H9 (cell line): Measurements from ENCODE around the gene RABGAP1L. TPM values are rescaled to one million over a fixed set of nuclear protein-coding genes. Genes with fewer than 3 reads are reported as not detected.

Experiments
- DNase-seq: peaks from one replicate; pipeline ENCODE4 v3.0.0-alpha.2; 2017
- H2AFZ ChIP-seq: one replicate; pipeline ENCODE4 v1.6.1; 2013; ENCODE audit warnings: mild to moderate bottlenecking, low read length, control low read depth, moderate library complexity
- H2AK5ac ChIP-seq: 2 replicates; pipeline ENCODE4 v1.6.1; 2013; ENCODE audit warnings: low read length, control low read depth, mixed read lengths; ENCODE audit not compliant: insufficient read length
- H2BK120ac ChIP-seq: one replicate; pipeline ENCODE4 v1.6.1; 2013; ENCODE audit warnings: low read depth, mild to moderate bottlenecking, low read length, control low read depth, inconsistent platforms; ENCODE audit not compliant: poor library complexity, severe bottlenecking
- H2BK12ac ChIP-seq: 2 replicates; pipeline ENCODE4 v1.6.1; 2013; ENCODE audit warnings: low read length, control low read depth, mixed read lengths, low read depth; ENCODE audit not compliant: insufficient read length
- H2BK15ac ChIP-seq: 2 replicates; pipeline ENCODE4 v1.6.1; 2013; ENCODE audit warnings: low read depth, low read length, control low read depth
- H2BK20ac ChIP-seq: one replicate; pipeline ENCODE4 v1.6.1; 2013; ENCODE audit warnings: low read depth, mild to moderate bottlenecking, low read length, control low read depth, inconsistent platforms; ENCODE audit not compliant: poor library complexity, severe bottlenecking
- H2BK5ac ChIP-seq: 2 replicates; pipeline ENCODE4 v1.6.1; 2013; ENCODE audit warnings: low read length, control low read depth, mixed read lengths; ENCODE audit not compliant: insufficient read length
- H3K14ac ChIP-seq: 2 replicates; pipeline ENCODE4 v1.6.1; 2013; ENCODE audit warnings: low read length, control low read depth; ENCODE audit not compliant: insufficient read depth
- H3K18ac ChIP-seq: 2 replicates; pipeline ENCODE4 v1.6.1; 2013; ENCODE audit warnings: low read depth, mild to moderate bottlenecking, mixed read lengths, low read length, control low read depth; ENCODE audit not compliant: insufficient read length
- H3K23ac ChIP-seq: 2 replicates; pipeline ENCODE4 v1.6.1; 2013; ENCODE audit warnings: low read length, control low read depth, mixed read lengths, low read depth; ENCODE audit not compliant: insufficient read length
- H3K23me2 ChIP-seq: 2 replicates; pipeline ENCODE4 v1.6.1; 2013; ENCODE audit warnings: low read depth, mild to moderate bottlenecking, mixed read lengths, low read length, control low read depth; ENCODE audit not compliant: insufficient read length, poor library complexity, severe bottlenecking
- H3K27ac ChIP-seq: 2 replicates; pipeline ENCODE4 v1.5.1; 2013; ENCODE audit warnings: low read length, control low read depth, mixed read lengths, low read depth; ENCODE audit not compliant: insufficient read length
- H3K27me3 ChIP-seq: 2 replicates; pipeline ENCODE4 v1.6.1; 2013; ENCODE audit warnings: low read length, control low read depth, inconsistent platforms; ENCODE audit not compliant: insufficient read depth
- H3K4ac ChIP-seq: 2 replicates; pipeline ENCODE4 v1.6.1; 2013; ENCODE audit warnings: low read depth, mild to moderate bottlenecking, control low read depth, inconsistent platforms, low read length, moderate library complexity
- H3K4me1 ChIP-seq: 2 replicates; pipeline ENCODE4 v1.6.1; 2013; ENCODE audit warnings: low read length, control low read depth, inconsistent platforms; ENCODE audit not compliant: insufficient read depth
- H3K4me2 ChIP-seq: 2 replicates; pipeline ENCODE4 v1.6.1; 2013; ENCODE audit warnings: low read length, control low read depth, mixed read lengths; ENCODE audit not compliant: insufficient read length, insufficient read depth
- H3K56ac ChIP-seq: 2 replicates; pipeline ENCODE4 v1.6.1; 2013; ENCODE audit warnings: low read depth, mild to moderate bottlenecking, mixed read lengths, low read length, control low read depth; ENCODE audit not compliant: insufficient read length
- H3K79me1 ChIP-seq: 2 replicates; pipeline ENCODE4 v1.6.1; 2013; ENCODE audit warnings: low read depth, mild to moderate bottlenecking, moderate library complexity, low read length, control low read depth, inconsistent platforms; ENCODE audit not compliant: insufficient read depth, poor library complexity, severe bottlenecking
- H3K79me2 ChIP-seq: 2 replicates; pipeline ENCODE4 v1.6.1; 2013; ENCODE audit warnings: low read length, control low read depth, inconsistent platforms; ENCODE audit not compliant: insufficient read depth
- H3K9ac ChIP-seq: 2 replicates; pipeline ENCODE4 v1.6.1; 2013; ENCODE audit warnings: low read length, control low read depth, mixed read lengths; ENCODE audit not compliant: insufficient read length; ENCODE audit errors: extremely low read depth
- H3K9me3 ChIP-seq: one replicate; pipeline ENCODE4 v1.6.1; 2013; ENCODE audit warnings: low read depth, low read length, inconsistent platforms; ENCODE audit not compliant: control insufficient read depth
- H3T11ph ChIP-seq: one replicate; pipeline ENCODE4 v1.6.1; 2013; ENCODE audit warnings: mild to moderate bottlenecking, low read length, control low read depth, inconsistent platforms
- H4K20me1 ChIP-seq: one replicate; pipeline ENCODE4 v1.6.1; 2013; ENCODE audit not compliant: control insufficient read depth, insufficient read length, insufficient read depth
- H4K5ac ChIP-seq: 2 replicates; pipeline ENCODE4 v1.6.1; 2013; ENCODE audit warnings: low read depth, mild to moderate bottlenecking, mixed read lengths, low read length, control low read depth; ENCODE audit not compliant: insufficient read length
- H4K8ac ChIP-seq: replicated peaks from 2 replicates; pipeline ENCODE4 v1.6.1; 2013; ENCODE audit warnings: low read length, control low read depth, mixed read lengths, low read depth; ENCODE audit not compliant: insufficient read length
- H4K91ac ChIP-seq: 2 replicates; pipeline ENCODE4 v1.6.1; 2013; ENCODE audit warnings: low read depth, mild to moderate bottlenecking, moderate library complexity, mixed read lengths, low read length, control low read depth; ENCODE audit not compliant: insufficient read length
- H3K27ac Mint-ChIP-seq, 3 experiments: 2 replicates in 2 of 3; 3 replicates in 1 of 3; pipeline ENCODE4 v1.8.0; 2020 to 2021; ENCODE audit warnings: mixed read lengths in 3 of 3, mild to moderate bottlenecking in 1 of 3, moderate library complexity in 1 of 3
- H3K27me3 Mint-ChIP-seq: 2 replicates; pipeline ENCODE4 v1.8.0; 2021; ENCODE audit warnings: low read depth, mild to moderate bottlenecking, moderate library complexity, mixed read lengths
- H3K36me3 Mint-ChIP-seq, 3 experiments: 2 replicates in 2 of 3; 3 replicates in 1 of 3; pipeline ENCODE4 v1.8.0; 2020 to 2021; ENCODE audit warnings: low read depth in 3 of 3, mixed read lengths in 3 of 3; ENCODE audit not compliant: insufficient read depth in 1 of 3
- H3K4me1 Mint-ChIP-seq, 2 experiments: 2 replicates each; pipeline ENCODE4 v1.8.0; 2020; ENCODE audit warnings: mixed read lengths in 2 of 2
- H3K4me3 Mint-ChIP-seq, 2 experiments: 2 replicates in 1 of 2; 3 replicates in 1 of 2; pipeline ENCODE4 v1.8.0; 2020 to 2021; ENCODE audit warnings: mild to moderate bottlenecking in 2 of 2, mixed read lengths in 2 of 2, moderate library complexity in 1 of 2
- H3K9me3 Mint-ChIP-seq, 2 experiments: 2 replicates in 1 of 2; 3 replicates in 1 of 2; pipeline ENCODE4 v1.8.0; 2020; ENCODE audit warnings: mild to moderate bottlenecking in 2 of 2, mixed read lengths in 2 of 2, moderate library complexity in 1 of 2
- CTCF ChIP-seq: fragments of 200-600 bp; sonication (generic); conservative IDR thresholded peaks from 3 replicates; pipeline ENCODE4 v1.8.0; 2021; ENCODE audit warnings: antibody characterized with exemption, mild to moderate bottlenecking
- WGBS: extraction: QIAGEN DNeasy Blood & Tissue Kit; methylation state at CpG from one replicate; pipeline ENCODE4 v1.1.7; 2013; ENCODE audit warnings: missing lambda C conversion rate, low lambda C conversion rate, mixed read lengths; ENCODE audit not compliant: insufficient read length; ENCODE audit errors: extremely low coverage; 5-methylcytosine and 5-hydroxymethylcytosine counted together
- total RNA-seq: library from RNA; stranded (reverse); gene quantifications from 2 replicates; pipeline ENCODE4 v1.2.1, GENCODE V29; 2021

RABGAP1L gene
- total RNA-seq, 1 experiment from 2014 or later, result 147 TPM

GRCh38 chr1:174433451-174433850, 274.1 kb downstream of the RABGAP1L start:
- no peak overlapping the region for H3K14ac ChIP-seq
- H3K9me3 Mint-ChIP-seq, result peaks cover 20 to 24% of the 10 kb centered on the region in 2 experiments
- H3K27me3 ChIP-seq, result no peaks in the 10 kb centered on the region
- H4K20me1 ChIP-seq, result no peaks in the 10 kb centered on the region
- no peak overlapping the region for H4K5ac ChIP-seq
- no peak overlapping the region for H3T11ph ChIP-seq
- H2BK12ac ChIP-seq, result no peak overlapping the region
- no peak overlapping the region for H3K56ac ChIP-seq
- no peak overlapping the region for H3K4ac ChIP-seq
- no peaks in the 10 kb centered on the region for H3K79me1 ChIP-seq
- H2BK15ac ChIP-seq, result no peak overlapping the region
- H3K4me2 ChIP-seq, result no peak overlapping the region
- H3K27ac ChIP-seq, result no peak overlapping the region
- H2BK5ac ChIP-seq, result no peak overlapping the region
- no peaks in the 10 kb centered on the region for H3K9me3 ChIP-seq
- no peak for TF ChIP-seq CTCF
- H3K27me3 Mint-ChIP-seq, result no peaks in the 10 kb centered on the region
- no peak overlapping the region for H2AK5ac ChIP-seq
- H3K4me1 Mint-ChIP-seq, result no peaks in the 10 kb centered on the region
- H3K4me1 ChIP-seq, result no peaks in the 10 kb centered on the region
- no CpG with 5 or more reads among the region's 1 CpG for WGBS
- H3K79me2 ChIP-seq, result no peaks in the 10 kb centered on the region
- no peak overlapping the region for H2BK120ac ChIP-seq
- no peak overlapping the region for H4K8ac ChIP-seq
- no peaks in the 10 kb centered on the region for H3K23me2 ChIP-seq
- no peak for DNase-seq
- H3K23ac ChIP-seq, result no peak overlapping the region
- H4K91ac ChIP-seq, result no peak overlapping the region
- no peak overlapping the region for H3K18ac ChIP-seq
- no peak overlapping the region; a peak in 1 of 7 replicates for H3K27ac Mint-ChIP-seq
- H3K36me3 Mint-ChIP-seq, result peaks cover 5 to 15% (median 12%) of the 10 kb centered on the region in 3 experiments; a peak in 6 of 7 replicates
- no peak overlapping the region for H3K9ac ChIP-seq
- no peak overlapping the region for H2AFZ ChIP-seq
- H2BK20ac ChIP-seq, result no peak overlapping the region
- H3K4me3 Mint-ChIP-seq, result no peak overlapping the region
